Measurements from ENCODE around the gene GATA5.
"Not testable (repeated sequence)": the region's sequence is repeated elsewhere in the genome, so short reads cannot be mapped to it uniquely, and the experiment has no call there.

GATA5 gene

GRCh38 chr20:62494537-62494936 lies 18.7 kb upstream of the GATA5 start:
- no peak overlapping the region for H3K4me3 ChIP-seq (ENCODE audit: low read depth, low read length)
- no peak for TF ChIP-seq CTCF (IDR thresholded peaks at IDR 0.05; ENCODE audit: control insufficient read depth, extremely low read depth, insufficient read depth)
- no peak for DNase-seq (ENCODE audit: low read depth)

- no peak for DNase-seq (ENCODE audit: low read depth)
- no peak overlapping the region for H3K4me3 ChIP-seq (ENCODE audit: low read depth, low read length)
- no peak for TF ChIP-seq CTCF (IDR thresholded peaks at IDR 0.05; ENCODE audit: control insufficient read depth, extremely low read depth, insufficient read depth)
Measured at GRCh38 chr20:62493886-62494285, 18.1 kb upstream of the GATA5 start.

GRCh38 chr20:62493253-62493885 lies 17.6 kb upstream of the GATA5 start:
- no peak for DNase-seq (ENCODE audit: low read depth)
- TF ChIP-seq CTCF (IDR thresholded peaks at IDR 0.05; ENCODE audit: control insufficient read depth, extremely low read depth, insufficient read depth): no peak
- no peak overlapping the region for H3K4me3 ChIP-seq (ENCODE audit: low read depth, low read length)

DNA sequence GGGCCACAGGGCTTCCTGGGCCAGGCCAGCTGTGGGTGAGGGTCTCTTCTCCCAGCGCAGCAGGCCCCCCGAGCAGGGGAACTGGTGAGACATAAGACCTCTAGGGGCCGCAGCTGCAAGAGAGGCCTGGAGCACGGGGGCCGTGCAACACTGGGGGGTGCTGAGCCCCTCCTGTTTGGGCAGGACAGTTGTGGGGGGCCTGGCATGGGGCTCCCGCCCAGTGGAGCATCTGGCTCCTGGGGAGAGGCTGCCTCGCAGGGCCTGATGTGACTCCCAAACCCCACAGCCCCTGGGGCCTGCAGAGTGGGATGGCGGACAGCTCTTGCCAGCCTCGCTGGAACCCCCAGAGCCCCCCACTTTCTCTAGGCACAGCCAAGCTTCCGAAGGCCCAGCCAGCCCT lies 16.9 kb upstream of the GATA5 start:
- no peak for TF ChIP-seq CTCF (IDR thresholded peaks at IDR 0.05; ENCODE audit: control insufficient read depth, extremely low read depth, insufficient read depth)
- no peak for DNase-seq (ENCODE audit: low read depth)
- no peak overlapping the region for H3K4me3 ChIP-seq (ENCODE audit: low read depth, low read length)

- not testable (repeated sequence) for H3K4me3 ChIP-seq (ENCODE audit: low read depth, low read length)
Measured at GRCh38 chr20:62490783-62491182, 15.0 kb upstream of the GATA5 start.

GRCh38 chr20:62489932-62490263 lies 14.1 kb upstream of the GATA5 start:
- no peak for DNase-seq (ENCODE audit: low read depth)
- H3K4me3 ChIP-seq (ENCODE audit: low read depth, low read length): no peak overlapping the region
- TF ChIP-seq CTCF (IDR thresholded peaks at IDR 0.05; ENCODE audit: control insufficient read depth, extremely low read depth, insufficient read depth): no peak

More at GRCh38 chr20:62490783-62491182, 15.0 kb upstream of the GATA5 start:
- DNase-seq (ENCODE audit: low read depth): not testable (repeated sequence)

DNA sequence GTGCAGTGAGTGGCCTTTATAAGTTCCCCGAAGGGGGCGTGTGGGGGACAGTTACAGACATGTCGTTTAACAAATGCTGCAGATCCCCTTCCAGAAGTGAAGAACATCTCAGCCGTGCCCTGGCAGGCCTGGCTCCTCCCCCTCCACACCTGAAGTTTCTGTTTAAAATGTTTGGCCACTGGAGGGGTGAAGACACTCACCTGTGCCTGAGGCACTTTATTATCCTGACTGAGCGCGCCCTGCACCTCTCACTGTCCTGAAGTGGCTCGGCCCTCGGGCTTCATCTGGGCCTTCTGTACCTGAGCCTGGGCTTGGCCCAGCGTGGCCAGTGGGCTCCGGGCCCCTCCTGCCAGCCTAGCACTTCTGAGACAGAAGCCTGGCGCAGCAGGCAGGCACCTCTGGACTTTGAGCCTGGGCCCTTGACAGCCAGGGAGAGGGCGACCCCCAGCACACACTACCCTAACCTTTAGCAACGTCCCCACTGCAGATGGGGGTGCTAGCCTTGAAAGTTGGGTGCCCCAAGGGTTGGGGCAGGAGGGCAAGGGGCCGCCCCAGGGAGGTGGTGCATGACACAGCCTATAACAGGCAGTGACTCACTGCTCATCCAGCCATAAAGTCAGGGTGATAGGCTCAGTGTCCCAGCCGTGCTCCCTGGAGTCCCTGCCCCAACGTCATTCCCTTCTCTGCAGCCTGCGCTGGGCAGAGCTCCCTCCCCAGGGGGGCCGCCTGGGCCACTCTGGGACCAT lies 13.6 kb upstream of the GATA5 start:
- DNase-seq (ENCODE audit: low read depth): no peak
- TF ChIP-seq CTCF (IDR thresholded peaks at IDR 0.05; ENCODE audit: control insufficient read depth, extremely low read depth, insufficient read depth): no peak
- no peak overlapping the region for H3K4me3 ChIP-seq (ENCODE audit: low read depth, low read length)
